K562 (cell line): Measurements from ENCODE around the gene FXYD1. TPM values are rescaled to one million over a fixed set of nuclear protein-coding genes. Genes with fewer than 3 reads are reported as not detected.

Source experiments
- ATAC-seq: fragments of 200-7000 bp; cut with Tn5 transposase; 3 replicates; pipeline ENCODE4 v1.9.1; 2020; ENCODE audit warnings: moderate library complexity
- BruUV-seq: library from RNA; stranded (reverse); fragments of 400-500 nt; replicated peaks from 2 replicates; lab custom pipeline; 2021; lab: Mats Ljungman, UMichigan
- CTCF ChIA-PET: fragments of 300-600 bp; formaldehyde crosslinking; extraction: SDS; loops from one replicate; lab custom pipeline; 2021; ENCODE audit warnings: low intra/inter-chr PET ratio; lab: Yijun Ruan, JAX
- POLR2A ChIA-PET: fragments of 300-600, 350-650 bp; sonication (Branson Sonifier 250); formaldehyde crosslinking; extraction: SDS; loops from one replicate; lab custom pipeline; 2021; ENCODE audit warnings: antibody characterized with exemption, inconsistent platforms; lab: Yijun Ruan, JAX
- DNase-seq, 4 experiments: peaks; one replicate each; pipeline versions ENCODE4 v3.0.0 to v3.0.0-alpha.2; 2011 to 2018; ENCODE audit warnings: low spot score in 3 of 4, mixed read lengths in 3 of 4; ENCODE audit errors: extremely low read depth in 1 of 4
- FAIRE-seq: peaks from 2 replicates; lab custom pipeline; 2011; peaks lifted over from hg19 to GRCh38; lab: Jason Lieb, UNC
- H2AFZ ChIP-seq: 2 replicates; pipeline ENCODE4 v1.6.0; 2011; ENCODE audit warnings: low read depth, low read length, control low read depth, inconsistent platforms
- H3K27ac ChIP-seq: fragments of 200-600 bp; 3 replicates; pipeline ENCODE4 v1.8.0; 2011; ENCODE audit warnings: low read depth, mild to moderate bottlenecking, control low read depth, inconsistent platforms, low read length, moderate library complexity, mixed read lengths; ENCODE audit errors: extremely low read depth
- H3K27me3 ChIP-seq, 2 experiments: fragments of 300-600 bp in 1 of 2; 2 replicates in 1 of 2; 3 replicates in 1 of 2; pipeline versions ENCODE4 v1.6.0 to v1.8.0; 2011; ENCODE audit warnings: inconsistent platforms in 2 of 2, low read length in 2 of 2, mild to moderate bottlenecking in 1 of 2, mixed read lengths in 1 of 2, moderate library complexity in 1 of 2; ENCODE audit not compliant: control insufficient read depth in 2 of 2, insufficient read depth in 2 of 2
- H3K36me3 ChIP-seq: fragments of 300-600 bp; 3 replicates; pipeline ENCODE4 v1.8.0; 2011; ENCODE audit warnings: mild to moderate bottlenecking, low read length, inconsistent platforms; ENCODE audit not compliant: control insufficient read depth, insufficient read depth
- H3K4me1 ChIP-seq, 2 experiments: fragments of 200-600 bp in 1 of 2; replicated peaks in 1 of 2; 2 replicates in 1 of 2; 3 replicates in 1 of 2; pipeline versions ENCODE4 v1.5.1 to v1.8.0; 2011; ENCODE audit warnings: inconsistent platforms in 2 of 2, low read length in 2 of 2, mild to moderate bottlenecking in 1 of 2, mixed read lengths in 1 of 2, moderate library complexity in 1 of 2; ENCODE audit not compliant: control insufficient read depth in 2 of 2, insufficient read depth in 2 of 2
- H3K4me2 ChIP-seq: 2 replicates; pipeline ENCODE4 v1.6.1; 2011; ENCODE audit warnings: low read length, control low read depth, inconsistent platforms, mixed read lengths; ENCODE audit not compliant: insufficient read depth
- H3K4me3 ChIP-seq: fragments of 200-600 bp; sonication (generic), shearing (Covaris generic); 2 replicates; pipeline ENCODE4 v1.5.1; 2016; ENCODE audit warnings: control low read depth, inconsistent platforms
- H3K79me2 ChIP-seq: fragments of 200-600 bp; 3 replicates; pipeline ENCODE4 v1.8.0; 2011; ENCODE audit warnings: low read length, inconsistent platforms; ENCODE audit not compliant: control insufficient read depth, insufficient read depth
- H3K9ac ChIP-seq, 2 experiments: 2 replicates each; pipeline versions ENCODE4 v1.6.0 to v1.6.1; 2011; ENCODE audit warnings: low read depth in 2 of 2, low read length in 2 of 2, control low read depth in 1 of 2, inconsistent platforms in 1 of 2, mild to moderate bottlenecking in 1 of 2, mixed read lengths in 1 of 2; ENCODE audit not compliant: insufficient read depth in 1 of 2
- H3K9me1 ChIP-seq: one replicate; pipeline ENCODE4 v1.6.0; 2011; ENCODE audit warnings: inconsistent platforms, mild to moderate bottlenecking, low read length, moderate library complexity; ENCODE audit not compliant: control insufficient read depth, insufficient read depth
- H3K9me3 ChIP-seq: replicated peaks from 2 replicates; pipeline ENCODE4 v1.5.1; 2011; ENCODE audit warnings: low read depth, low read length, inconsistent platforms; ENCODE audit not compliant: control insufficient read depth, insufficient read depth
- H4K20me1 ChIP-seq: replicated peaks from 2 replicates; pipeline ENCODE4 v1.6.1; 2011; ENCODE audit warnings: low read length, inconsistent platforms, mixed read lengths; ENCODE audit not compliant: control insufficient read depth, insufficient read depth
- COPS2 ChIP-seq: fragments of 450-650 bp; conservative IDR thresholded peaks from 2 replicates; pipeline ENCODE4 v1.6.1; 2016; ENCODE audit warnings: mild to moderate bottlenecking, moderate library complexity
- POLR2G ChIP-seq: fragments of 200-400 bp; formaldehyde crosslinking; IDR thresholded peaks from 2 replicates; pipeline ENCODE4 v1.6.1; 2017; ENCODE audit warnings: low read depth, mild to moderate bottlenecking, antibody characterized with exemption, low read length, moderate library complexity
- PRDM10 ChIP-seq: fragments of 450-650 bp; IDR thresholded peaks from 2 replicates; pipeline ENCODE4 v1.6.1; 2018; ENCODE audit not compliant: partially characterized antibody
- RNF2 ChIP-seq: sonication (generic); IDR thresholded peaks from 2 replicates; pipeline ENCODE4 v1.6.1; 2016
- USF1 ChIP-seq: sonication (generic); formaldehyde crosslinking; IDR thresholded peaks from 2 replicates; pipeline ENCODE4 v1.9.0; 2022; ENCODE audit warnings: mild to moderate bottlenecking, missing genetic modification reagents
- USF2 ChIP-seq: sonication (generic); formaldehyde crosslinking; IDR thresholded peaks from 2 replicates; pipeline ENCODE4 v1.5.0; 2020; ENCODE audit warnings: missing genetic modification reagents
- ZNF12 ChIP-seq: sonication (generic); formaldehyde crosslinking; IDR thresholded peaks from 2 replicates; pipeline ENCODE4 v1.4.0; 2020; ENCODE audit warnings: mild to moderate bottlenecking, missing genetic modification reagents
- WGBS: fragments of 100-300 bp; shearing (Covaris generic); methylation state at CpG from one replicate; pipeline ENCODE4 v1.1.6; 2016; ENCODE audit warnings: low coverage, mixed read lengths; ENCODE audit not compliant: insufficient coverage; ENCODE audit errors: missing lambda C conversion rate; 5-methylcytosine and 5-hydroxymethylcytosine counted together
- in situ Hi-C: fragments of 300-500 bp; cut with MboI; formaldehyde crosslinking; loops from 4 replicates; pipeline ENCODE4 v1.15.0; 2018; ENCODE audit warnings: inconsistent platforms, mixed read lengths
- intact Hi-C: fragments of 100-400 bp; cut with micrococcal nuclease; formaldehyde crosslinking; loops from 2 replicates; pipeline ENCODE4 v1.14.2; 2022
- polyA plus RNA-seq, 8 experiments: library from polyadenylated mRNA; depleted of rRNA in 4 of 8; stranded (reverse) in 5 of 8; unstranded in 3 of 8; fragments of >200 nt; fragmentation: Nextera tagmentation in 2 of 8; fragmentation: Illumina TruSeq in 1 of 8; extraction: Ambion mirVana in 2 of 8; extraction: Trizol in 1 of 8; gene quantifications; 2 replicates each; pipeline versions ENCODE4 v1.2.1 to v1.2.3, GENCODE V29; 2011 to 2014; ENCODE audit warnings: inconsistent platforms in 1 of 8, missing spikeins in 1 of 8
- total RNA-seq, 7 experiments: library from RNA; depleted of rRNA in 6 of 7; stranded (reverse); fragments of >200 nt in 6 of 7; fragmentation: Illumina TruSeq in 2 of 7; extraction: Trizol in 2 of 7; gene quantifications; 2 replicates each; pipeline versions ENCODE4 v1.2.1 to v1.2.3, GENCODE V29; 2011 to 2021; ENCODE audit warnings: low replicate concordance in 1 of 7

FXYD1 gene
- total and polyA plus RNA-seq, 9 of the 15 experiments (the other 6 are each of a cell fraction or from before 2014, with no cell fraction given), result 0.40 to 3.2 (median 1.8) TPM; not detected in 3

GRCh38 chr19:35144600-35145436, 6.2 kb downstream of the FXYD1 start (continued):
- TF ChIP-seq POLR2G (peak; percentile 28; the same call in 1 of the 2 replicates), COPS2 (no peak)

- DNase-seq (no peak), ATAC-seq (no peak), FAIRE-seq (peak; percentile 26)
- TF ChIP-seq USF2 (CRISPR knock-in tag) (peak; percentile 31), ZNF12 (CRISPR knock-in tag) (peak; percentile 98), USF1 (CRISPR knock-in tag) (peak; percentile 46; the same call in 1 of the 2 replicates), RNF2 (no peak), PRDM10 (peak; percentile 57)
- ChIA-PET POLR2A (no interaction called here), CTCF (no interaction called here)
- no peaks in the 10 kb centered on the region for H3K27me3 ChIP-seq
- no peaks in the 10 kb centered on the region for H3K9me3 ChIP-seq
- 66% methylated on average over 6 of the region's 7 CpGs for WGBS
- no peak overlapping the region for H3K4me3 ChIP-seq
- intact Hi-C loops, result no loop called here
- no peaks in the 10 kb centered on the region for H3K9me1 ChIP-seq
- in situ Hi-C loops, result no loop called here
- no peak overlapping the region for H3K4me2 ChIP-seq
- peaks cover 12% of the 10 kb centered on the region for H4K20me1 ChIP-seq
- no TSS peak for BruUV-seq
- peaks cover 8% of the 10 kb centered on the region; the same call in 2 of the 3 replicates for H3K36me3 ChIP-seq
- H3K4me1 ChIP-seq, result peaks cover 8 to 28% of the 10 kb centered on the region in 2 experiments
- H2AFZ ChIP-seq, result no peak overlapping the region
- no peak overlapping the region for H3K27ac ChIP-seq
- peaks cover 2% of the 10 kb centered on the region; the same call in 1 of the 3 replicates for H3K79me2 ChIP-seq
- H3K9ac ChIP-seq, result peak overlapping the region in 1 of 2 experiments; percentile 49; a peak in 1 of 4 replicates
Measured at GRCh38 chr19:35146746-35147459, 8.3 kb downstream of the FXYD1 start.
